Neural cell (in vitro differentiated cells): Measurements from ENCODE around the gene CEP192. TPM values are rescaled to one million over a fixed set of nuclear protein-coding genes. Genes with fewer than 3 reads are reported as not detected.

Experiments
- H2AFZ ChIP-seq: fragments of 200-600, 300-800 bp; sonication (generic), shearing (Covaris generic); 2 replicates; pipeline ENCODE4 v1.6.0; 2014; ENCODE audit warnings: low read depth, mild to moderate bottlenecking, antibody characterized with exemption, low read length, moderate library complexity
- H3F3A ChIP-seq: fragments of 200-600 bp; shearing (Covaris generic); 2 replicates; pipeline ENCODE4 v1.6.1; 2016; ENCODE audit warnings: mild to moderate bottlenecking, moderate library complexity, mixed read lengths, antibody characterized with exemption, low read length; ENCODE audit not compliant: insufficient read depth, poor library complexity, severe bottlenecking
- H3K27ac ChIP-seq: fragments of 200-600, 300-800 bp; sonication (generic), shearing (Covaris generic); 2 replicates; pipeline ENCODE4 v1.5.1; 2014; ENCODE audit warnings: mild to moderate bottlenecking, low read length, moderate library complexity
- H3K27me3 ChIP-seq: fragments of 300-800, 200-600 bp; sonication (generic), shearing (Covaris generic); 2 replicates; pipeline ENCODE4 v1.6.0; 2014; ENCODE audit warnings: mild to moderate bottlenecking, low read depth, low read length, moderate library complexity; ENCODE audit not compliant: insufficient read depth
- H3K36me3 ChIP-seq: fragments of 300-800, 200-600 bp; sonication (generic), shearing (Covaris generic); 2 replicates; pipeline ENCODE4 v1.5.1; 2014; ENCODE audit warnings: mild to moderate bottlenecking, antibody characterized with exemption, low read length, moderate library complexity; ENCODE audit not compliant: insufficient read depth
- H3K4me2 ChIP-seq: fragments of 300-800, 200-600 bp; sonication (generic), shearing (Covaris generic); 2 replicates; pipeline ENCODE4 v1.6.0; 2014; ENCODE audit warnings: mild to moderate bottlenecking, low read length
- H3K4me3 ChIP-seq: fragments of 300-800, 200-600 bp; sonication (generic), shearing (Covaris generic); 2 replicates; pipeline ENCODE4 v1.5.1; 2014; ENCODE audit warnings: mild to moderate bottlenecking, low read length, moderate library complexity
- H3K79me2 ChIP-seq: fragments of 200-600 bp; shearing (Covaris generic); replicated peaks from 2 replicates; pipeline ENCODE4 v1.6.0; 2014; ENCODE audit warnings: mild to moderate bottlenecking, low read length, moderate library complexity; ENCODE audit not compliant: insufficient read depth
- H3K9ac ChIP-seq: fragments of 300-800, 200-600 bp; sonication (generic), shearing (Covaris generic); 2 replicates; pipeline ENCODE4 v1.6.1; 2016; ENCODE audit warnings: mild to moderate bottlenecking, low read length, mixed read lengths
- H3K9me2 ChIP-seq: fragments of 200-600 bp; shearing (Covaris generic); 2 replicates; pipeline ENCODE4 v1.6.1; 2016; ENCODE audit warnings: mild to moderate bottlenecking, low read length, mixed read lengths; ENCODE audit not compliant: insufficient read depth
- H3K9me3 ChIP-seq: fragments of 200-600, 300-800 bp; sonication (generic), shearing (Covaris generic); 2 replicates; pipeline ENCODE4 v1.6.1; 2016; ENCODE audit warnings: mild to moderate bottlenecking, mixed run types, low read length, moderate library complexity, mixed read lengths
- H4K20me1 ChIP-seq: fragments of 200-600 bp; shearing (Covaris generic); 2 replicates; pipeline ENCODE4 v1.6.1; 2016; ENCODE audit warnings: mild to moderate bottlenecking, mixed run types; ENCODE audit not compliant: insufficient read depth
- CTCF ChIP-seq: fragments of 450-650 bp; IDR thresholded peaks from 2 replicates; pipeline ENCODE4 v1.5.1; 2014; ENCODE audit warnings: antibody characterized with exemption, mild to moderate bottlenecking, moderate library complexity; ENCODE audit not compliant: poor library complexity, severe bottlenecking
- EP300 ChIP-seq: fragments of 450-650 bp; conservative IDR thresholded peaks from 2 replicates; pipeline ENCODE4 v1.6.1; 2014; ENCODE audit warnings: antibody characterized with exemption, mild to moderate bottlenecking, moderate library complexity; ENCODE audit not compliant: poor library complexity, severe bottlenecking
- EZH2 ChIP-seq: fragments of 200-600, 300-800 bp; shearing (Covaris generic), sonication (generic); IDR thresholded peaks from 2 replicates; pipeline ENCODE4 v1.6.1; 2014; ENCODE audit warnings: antibody characterized with exemption, low read length, borderline replicate concordance, mild to moderate bottlenecking; ENCODE audit not compliant: insufficient read depth, poor library complexity, severe bottlenecking
- MXI1 ChIP-seq: fragments of 450-650 bp; conservative IDR thresholded peaks from 2 replicates; pipeline ENCODE4 v1.6.1; 2014; ENCODE audit warnings: antibody characterized with exemption, mild to moderate bottlenecking; ENCODE audit not compliant: poor library complexity, severe bottlenecking
- POLR2AphosphoS5 ChIP-seq: IDR thresholded peaks from 2 replicates; pipeline ENCODE4 v1.6.1; 2012
- RAD21 ChIP-seq: fragments of 450-650 bp; conservative IDR thresholded peaks from 2 replicates; pipeline ENCODE4 v1.6.1; 2014; ENCODE audit warnings: antibody characterized with exemption, mild to moderate bottlenecking, moderate library complexity
- REST ChIP-seq: IDR thresholded peaks from 2 replicates; pipeline ENCODE4 v1.6.1; 2012; ENCODE audit warnings: borderline replicate concordance
- SMC3 ChIP-seq: fragments of 450-650 bp; conservative IDR thresholded peaks from 2 replicates; pipeline ENCODE4 v1.6.1; 2014; ENCODE audit warnings: antibody characterized with exemption, mild to moderate bottlenecking, moderate library complexity; ENCODE audit not compliant: poor library complexity
- TAF1 ChIP-seq: IDR thresholded peaks from 2 replicates; pipeline ENCODE4 v1.6.1; 2012; ENCODE audit warnings: low read depth
- polyA plus RNA-seq: library from polyadenylated mRNA; depleted of rRNA; stranded (reverse); fragments of >200 nt; gene quantifications from 2 replicates; pipeline ENCODE4 v1.2.3, GENCODE V29; 2014

CEP192 gene
- polyA plus RNA-seq, 1 donor from 2014 or later, result 28.1 TPM

GRCh38 chr18:13051159-13051558, 60.0 kb downstream of the CEP192 start:
- H3K9me3 ChIP-seq, result no peaks in the 10 kb centered on the region
- peaks cover 2% of the 10 kb centered on the region for H3K36me3 ChIP-seq
- no peak overlapping the region for H3K4me2 ChIP-seq
- no peaks in the 10 kb centered on the region for H4K20me1 ChIP-seq
- H3K79me2 ChIP-seq, result no peaks in the 10 kb centered on the region
- H3K9ac ChIP-seq, result no peak overlapping the region
- H2AFZ ChIP-seq, result no peak overlapping the region
- H3F3A ChIP-seq, result no peaks in the 10 kb centered on the region
- H3K9me2 ChIP-seq, result no peaks in the 10 kb centered on the region
- H3K4me3 ChIP-seq, result no peak overlapping the region
- H3K27me3 ChIP-seq, result no peaks in the 10 kb centered on the region
- no peak overlapping the region for H3K27ac ChIP-seq
- TF ChIP-seq REST (no peak), TAF1 (no peak), MXI1 (no peak), EP300 (no peak), POLR2AphosphoS5 (no peak), CTCF (no peak), SMC3 (no peak), EZH2 (no peak), RAD21 (no peak)

GRCh38 chr18:13051950-13052349, 60.8 kb downstream of the CEP192 start:
- Histone ChIP-seq H3K4me2 (no peak overlapping the region), H3K4me3 (no peak overlapping the region), H3K79me2 (no peaks in the 10 kb centered on the region), H3K9me2 (no peaks in the 10 kb centered on the region), H3K36me3 (peaks cover 4% of the 10 kb centered on the region), H3K9me3 (no peaks in the 10 kb centered on the region), H2AFZ (no peak overlapping the region), H3F3A (no peaks in the 10 kb centered on the region), H3K9ac (no peak overlapping the region), H4K20me1 (no peaks in the 10 kb centered on the region), H3K27me3 (no peaks in the 10 kb centered on the region), H3K27ac (no peak overlapping the region)
- no peak for TF ChIP-seq EP300
- no peak for TF ChIP-seq CTCF
- TF ChIP-seq REST, result no peak
- TF ChIP-seq EZH2, result no peak
- TF ChIP-seq SMC3, result no peak
- TF ChIP-seq POLR2AphosphoS5, result no peak
- no peak for TF ChIP-seq MXI1
- TF ChIP-seq TAF1, result no peak
- no peak for TF ChIP-seq RAD21
